Lung microvascular endothelial cell (primary cell): Measurements from ENCODE around the gene COL4A2. TPM values are rescaled to one million over a fixed set of nuclear protein-coding genes. Genes with fewer than 3 reads are reported as not detected.
"Not testable (repeated sequence)": the region's sequence is repeated elsewhere in the genome, so short reads cannot be mapped to it uniquely, and the experiment has no call there.

Experiments
- DNase-seq, 2 donors: peaks; one replicate each; pipeline versions ENCODE4 v3.0.0 to v3.0.0-alpha.2; 2010; ENCODE audit warnings: low read depth in 2 of 2
- total RNA-seq: library from RNA; depleted of rRNA; stranded (reverse); fragments of >200 nt; gene quantifications from 2 replicates; pipeline ENCODE4 v1.2.1, GENCODE V29; 2014

COL4A2 gene
- total RNA-seq, 1 donor from 2014 or later, result 728 TPM

DNA sequence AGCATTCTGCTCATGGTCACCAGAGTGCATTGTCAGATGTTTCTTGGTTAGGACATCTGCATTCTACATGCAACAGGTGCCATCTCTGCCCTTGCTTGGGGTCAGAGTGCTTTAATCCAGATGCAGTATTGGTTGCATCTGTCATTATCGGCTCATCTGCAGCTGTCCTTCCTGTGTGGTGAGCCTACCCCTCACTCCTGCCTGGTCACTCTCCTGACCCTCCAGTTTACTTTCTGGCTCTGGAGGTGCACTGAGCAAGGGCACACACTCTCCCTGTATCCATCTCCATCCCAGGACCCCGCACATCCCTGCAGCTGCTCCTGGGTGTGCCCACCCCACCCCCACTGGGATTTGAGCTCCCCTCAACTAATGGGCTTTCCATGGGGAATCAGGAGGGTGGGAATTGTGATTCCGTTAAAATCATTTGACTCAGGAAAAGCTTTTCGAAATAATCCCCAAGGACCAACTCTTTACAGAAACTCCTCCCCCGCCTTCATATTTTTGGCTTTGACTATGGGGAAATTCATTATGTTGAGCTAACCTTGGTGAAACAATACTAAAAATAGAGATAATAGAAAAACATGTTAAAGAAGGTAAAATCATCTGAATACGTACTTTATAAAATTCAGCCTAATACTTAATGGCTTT, 70.2 kb downstream of the COL4A2 start:
- DNase-seq, result no peak

DNA sequence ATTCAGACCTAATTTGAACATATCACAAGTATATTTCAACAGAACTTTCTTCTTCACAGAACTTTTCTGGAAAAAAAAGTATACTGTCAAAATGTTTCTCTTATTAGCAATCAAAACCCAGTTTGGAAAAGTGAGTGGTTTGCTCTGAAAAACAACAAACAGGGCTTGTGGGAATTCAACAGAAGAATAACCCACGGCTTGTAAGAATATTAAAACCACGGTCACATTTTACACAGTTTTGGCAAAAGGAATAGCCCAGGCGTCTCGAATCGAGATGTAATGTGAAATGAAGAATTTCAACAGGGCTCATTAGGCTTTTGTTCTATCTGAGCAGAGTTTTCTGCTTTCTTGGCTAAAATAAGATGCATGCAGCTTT, 70.7 kb downstream of the COL4A2 start:
- DNase-seq, result no peak

- DNase-seq, result no peak
Observed at GRCh38 chr13:110379358-110379757, 72.3 kb downstream of the COL4A2 start.

- no peak for DNase-seq
Observed at GRCh38 chr13:110379905-110380341, 72.8 kb downstream of the COL4A2 start.

DNA sequence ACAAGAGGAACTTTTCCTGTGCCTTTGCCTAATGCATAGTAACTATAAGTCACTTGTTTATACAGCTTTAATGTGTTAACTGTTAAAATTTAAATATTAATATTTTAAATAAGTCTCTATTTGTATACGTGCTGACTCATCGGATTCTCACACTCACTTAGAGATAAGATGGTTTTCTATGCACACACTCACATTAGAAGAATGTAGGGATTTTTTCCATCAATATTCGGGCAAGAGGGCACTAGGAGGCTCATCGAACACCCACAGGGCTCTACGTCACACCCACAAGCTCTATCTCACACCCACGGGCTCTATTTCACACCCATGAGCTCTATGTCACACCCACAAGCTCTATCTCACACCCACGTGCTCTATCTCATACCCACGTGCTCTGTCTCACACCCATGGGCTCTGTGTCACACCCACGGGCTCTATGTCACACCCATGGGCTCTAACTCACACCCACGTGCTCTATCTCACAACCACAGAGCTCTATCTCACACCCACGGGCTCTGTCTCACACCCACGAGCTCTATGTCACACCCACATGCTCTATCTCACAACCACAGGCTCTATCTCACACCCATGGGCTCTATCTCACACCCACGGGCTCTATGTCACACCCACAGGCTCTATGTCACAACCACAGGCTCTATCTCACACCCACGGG, 73.4 kb downstream of the COL4A2 start:
- no peak for DNase-seq

- no peak for DNase-seq
Observed at GRCh38 chr13:110381029-110381360, 73.9 kb downstream of the COL4A2 start.

GRCh38 chr13:110382229-110382628, 75.1 kb downstream of the COL4A2 start:
- DNase-seq, result peak in 1 of 2 donors; percentile 96

- DNase-seq, result no peak
Observed at GRCh38 chr13:110382830-110383229, 75.7 kb downstream of the COL4A2 start.

DNA sequence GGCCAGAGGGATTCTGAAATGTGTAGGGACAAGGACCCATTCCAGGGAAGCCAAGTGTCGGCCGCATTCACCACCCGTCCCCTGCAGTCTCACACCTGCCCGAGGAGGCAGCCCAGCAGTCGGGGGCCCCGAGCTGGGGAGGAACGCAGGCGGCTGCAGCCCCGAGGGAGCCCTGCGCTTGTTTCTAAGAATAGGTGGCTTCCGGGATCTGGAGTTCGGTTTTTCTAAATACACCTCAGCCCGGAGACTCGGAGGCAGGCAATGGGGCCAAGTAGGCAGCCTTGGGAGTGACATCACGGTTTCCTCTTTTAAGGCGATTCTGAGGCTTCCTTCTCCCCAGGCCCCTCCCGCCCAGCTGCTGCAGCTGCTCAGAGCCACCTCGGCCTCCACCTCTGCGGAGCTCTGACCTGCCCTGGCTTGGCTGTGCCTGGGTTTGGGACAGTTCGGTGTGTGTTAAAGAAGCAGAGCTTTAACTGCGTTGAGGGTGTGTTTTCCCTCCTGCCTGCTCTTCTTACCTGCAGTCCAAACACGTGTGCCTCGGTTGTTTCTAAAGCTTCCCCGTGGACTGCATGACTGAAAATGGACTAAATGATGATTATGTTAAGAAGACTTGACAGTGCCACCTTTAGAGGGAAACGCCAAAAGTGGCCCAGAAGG, 80.5 kb downstream of the COL4A2 start:
- DNase-seq, result peak in 1 of 2 donors; percentile 73

DNA sequence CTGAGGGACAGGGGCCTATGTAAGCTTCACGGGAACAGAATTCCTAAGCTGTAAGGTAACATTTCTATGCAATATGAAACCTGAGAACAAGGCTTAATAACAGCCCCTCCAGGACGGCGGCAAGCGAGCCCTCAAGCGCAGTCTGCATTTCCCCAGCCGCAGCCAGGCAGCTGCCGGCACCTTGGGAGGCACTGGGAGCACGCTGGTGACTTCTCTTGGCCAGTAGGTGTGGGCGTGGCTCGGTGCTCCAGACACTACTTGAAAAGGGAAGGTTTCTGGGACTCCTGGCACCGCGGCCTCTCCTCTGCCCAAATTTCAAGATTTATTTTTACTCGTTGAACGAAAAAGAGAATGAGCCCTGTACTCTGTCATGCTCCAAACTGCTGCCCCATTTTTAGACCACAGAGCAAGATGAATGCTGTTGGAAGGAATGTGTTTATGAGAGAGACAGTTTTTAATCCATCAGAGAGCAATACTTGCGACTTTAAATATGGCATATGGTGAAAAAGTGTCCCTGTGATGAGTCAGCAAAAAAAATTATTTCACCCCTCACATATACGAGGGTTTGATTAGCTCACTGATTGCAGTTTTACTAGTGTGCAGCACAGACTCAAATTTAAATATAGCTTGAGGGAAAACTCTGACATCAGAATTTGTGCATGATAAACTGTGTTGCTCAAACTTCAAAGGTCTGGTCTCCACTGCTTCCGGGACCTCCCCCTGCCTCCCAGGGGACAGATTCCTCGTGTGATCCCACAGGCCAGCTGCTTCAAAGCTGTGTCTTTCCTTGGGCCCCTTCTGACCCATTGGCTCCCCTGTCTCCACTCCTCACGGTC, 81.2 kb downstream of the COL4A2 start:
- no peak for DNase-seq

DNA sequence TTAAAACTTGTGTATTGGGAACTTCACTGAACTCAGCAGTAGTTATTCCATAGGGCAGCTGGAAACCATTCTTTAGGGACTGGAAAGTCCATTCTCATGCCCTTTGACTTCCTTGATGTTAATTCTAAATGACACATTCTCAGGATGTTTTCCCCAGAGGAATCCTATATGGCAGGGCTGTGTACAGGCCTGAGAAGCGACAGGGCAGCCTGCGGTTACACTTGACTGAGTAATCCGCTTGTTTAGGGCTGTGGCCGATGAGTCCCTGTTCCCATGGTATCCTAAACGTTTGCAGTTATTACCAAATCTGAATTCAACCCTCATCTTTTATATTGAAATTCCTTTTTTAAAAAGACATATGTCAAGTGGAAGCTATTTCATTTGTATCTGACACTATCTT, 83.5 kb downstream of the COL4A2 start:
- DNase-seq, result peak in 1 of 2 donors; percentile 69

DNA sequence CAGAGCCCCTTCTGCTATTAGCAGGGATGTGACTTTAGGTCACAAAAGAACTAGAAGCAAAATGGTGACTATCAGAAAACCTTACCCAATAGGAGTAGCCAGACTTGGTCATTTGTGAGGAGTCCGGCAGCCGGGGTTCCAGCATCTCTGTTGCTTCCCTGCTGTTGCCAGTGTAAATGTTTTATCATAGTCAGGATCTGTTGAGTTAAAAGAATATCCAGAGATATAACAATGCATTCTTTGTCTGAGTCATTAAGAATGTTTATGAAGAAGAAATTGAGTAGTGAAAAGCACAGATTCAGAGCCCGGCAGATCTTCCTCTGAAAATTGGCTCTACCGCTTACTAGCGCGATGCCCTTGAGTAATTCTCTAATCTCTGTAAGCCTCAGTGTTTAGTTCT, 84.2 kb downstream of the COL4A2 start:
- DNase-seq, result peak in 1 of 2 donors; percentile 35

DNA sequence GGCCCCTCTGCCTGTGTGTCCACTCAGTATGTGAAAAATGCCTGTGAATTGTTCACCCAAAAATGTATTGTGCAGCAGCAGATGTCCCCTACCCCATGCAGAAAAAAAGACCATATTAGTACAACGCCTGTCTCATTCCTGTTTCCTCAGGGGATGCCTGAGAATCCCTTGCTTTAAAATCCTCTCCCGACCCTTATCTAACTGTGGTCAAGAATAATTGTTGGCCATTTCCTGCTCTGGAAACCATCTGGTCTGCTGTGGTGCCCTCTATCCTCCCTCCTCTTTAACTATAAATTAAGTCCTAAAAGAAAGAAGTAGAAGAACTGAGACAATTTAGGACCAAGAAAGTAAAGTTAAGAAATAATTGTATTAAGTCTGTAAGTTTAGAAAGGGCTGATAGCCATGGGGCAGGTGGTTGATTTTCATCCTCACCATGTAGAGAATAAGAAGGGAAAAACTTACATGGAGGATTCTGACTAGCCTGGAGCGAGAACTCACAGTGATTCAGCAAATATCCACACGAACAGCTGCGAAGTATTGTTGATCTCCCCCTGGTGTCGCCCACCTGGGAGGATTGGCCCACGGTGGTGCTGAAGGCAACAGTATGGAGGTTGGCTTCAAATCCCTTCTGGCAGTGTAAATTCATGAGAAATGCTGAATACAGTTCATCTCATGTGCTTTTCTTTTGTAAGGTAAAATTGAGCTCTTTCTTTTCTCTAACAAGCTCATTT, 85.6 kb downstream of the COL4A2 start:
- peak in 1 of 2 donors; percentile 44 for DNase-seq

- DNase-seq, result no peak
Observed at GRCh38 chr13:110393761-110394160, 86.7 kb downstream of the COL4A2 start.

GRCh38 chr13:110394371-110394841, 87.3 kb downstream of the COL4A2 start:
- DNase-seq, result no peak

- DNase-seq, result not testable (repeated sequence)
Observed at GRCh38 chr13:110395616-110396015, 88.5 kb downstream of the COL4A2 start.

- DNase-seq, result no peak
Observed at GRCh38 chr13:110396476-110396875, 89.4 kb downstream of the COL4A2 start.

GRCh38 chr13:110396913-110397381, 89.9 kb downstream of the COL4A2 start:
- peak in 1 of 2 donors; percentile 64 for DNase-seq

DNA sequence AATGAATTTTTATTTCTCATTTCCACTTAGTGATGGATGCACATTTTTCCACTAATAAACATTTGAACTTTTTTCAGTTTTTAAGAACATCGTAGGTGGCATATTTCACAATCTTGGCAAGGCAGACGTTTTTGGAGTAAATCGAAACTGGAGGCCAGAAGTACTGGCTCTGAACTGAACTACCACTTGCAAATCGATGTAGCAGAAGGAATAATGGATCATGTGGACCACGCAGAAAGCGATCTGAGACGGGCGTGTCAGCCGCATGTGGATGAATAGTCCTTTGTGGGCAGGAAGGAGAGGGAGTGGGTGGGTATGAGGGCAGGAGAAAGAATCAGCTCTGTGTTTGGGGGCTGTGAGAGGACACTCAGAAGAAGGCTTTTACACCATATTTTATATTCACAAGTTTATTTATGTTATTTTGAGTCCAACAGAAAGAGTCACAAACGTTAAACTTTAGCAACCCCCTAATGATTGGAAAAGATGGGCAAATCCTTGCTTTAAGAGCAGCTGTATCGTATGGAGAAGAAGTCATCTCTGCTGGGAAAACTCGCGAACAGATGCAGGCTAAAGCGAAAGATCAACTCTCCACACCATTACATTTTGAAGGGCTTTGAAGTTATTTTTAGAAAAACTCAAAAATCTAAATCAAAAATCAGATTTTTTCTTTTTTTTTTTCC, 90.5 kb downstream of the COL4A2 start:
- no peak for DNase-seq
